Left ventricle myocardium superior (tissue), 1 donor: ENCODE measurements around the gene TBX6. TPM values are rescaled to one million over a fixed set of nuclear protein-coding genes. Genes with fewer than 3 reads are reported as not detected.

Source experiments
- ATAC-seq: fragments of 200-7000 bp; cut with Tn5 transposase; one replicate; pipeline ENCODE4 v1.9.1; 2020; ENCODE audit warnings: mild to moderate bottlenecking, moderate library complexity
- DNase-seq: peaks from one replicate; pipeline ENCODE4 v3.0.0-alpha.2; 2020
- intact Hi-C: fragments of 100-400 bp; cut with micrococcal nuclease; formaldehyde crosslinking; loops from one replicate; pipeline ENCODE4 v1.11.0; 2022
- total RNA-seq: library from RNA; stranded (reverse); fragmentation: NEBNext Ultra II Directional; extraction: Animal tissue kit (Norgen Biotek cat#: 25700); gene quantifications from one replicate; pipeline ENCODE4 v1.2.1, GENCODE V29; 2021
- donor health status: DM: no; HTN: yes; CAD: no; lungs with severe emphysema.

TBX6 gene
- total RNA-seq, 1 donor from 2014 or later = 0.79 TPM

GRCh38 chr16:30069611-30070462, 21.9 kb downstream of the TBX6 start:
- intact Hi-C loops = no loop called here
- DNase-seq (peak; percentile 59), ATAC-seq (peak; percentile 0)

GRCh38 chr16:30068750-30069610, 22.7 kb downstream of the TBX6 start:
- DNase-seq (peak; percentile 40), ATAC-seq (no peak)
- intact Hi-C loops = no loop called here

GRCh38 chr16:30068333-30068732, 23.4 kb downstream of the TBX6 start:
- ATAC-seq = no peak
- DNase-seq = no peak
- intact Hi-C loops = no loop called here

- no peak for DNase-seq
- ATAC-seq = no peak
- intact Hi-C loops = no loop called here
Measured at GRCh38 chr16:30067584-30067916, 24.2 kb downstream of the TBX6 start.

- intact Hi-C loops = no loop called here
Measured at GRCh38 chr16:30066761-30067583, 24.8 kb downstream of the TBX6 start.

GRCh38 chr16:30065943-30066760, 25.6 kb downstream of the TBX6 start:
- ATAC-seq (peak; percentile 0), DNase-seq (peak; percentile 42)
- intact Hi-C loops = no loop called here

More at GRCh38 chr16:30066761-30067583, 24.8 kb downstream of the TBX6 start:
- no peak for ATAC-seq
- DNase-seq = peak; percentile 71

GRCh38 chr16:30065102-30065942, 26.4 kb downstream of the TBX6 start, which contains the start of gene ALDOA:
Gene ALDOA, plus strand, starts transcription at chr16:30065760. Its CDS starts 1,138 bp downstream, at chr16:30066898.
- ATAC-seq = peak; percentile 85
- intact Hi-C loops = no loop called here

GRCh38 chr16:30064729-30065101, 27.0 kb downstream of the TBX6 start:
- intact Hi-C loops = no loop called here
- DNase-seq (no peak), ATAC-seq (peak; percentile 2)

More at GRCh38 chr16:30065102-30065942, 26.4 kb downstream of the TBX6 start, which contains the start of gene ALDOA:
- DNase-seq = peak; percentile 99

- intact Hi-C loops = no loop called here
- DNase-seq = peak; percentile 88
- ATAC-seq = peak; percentile 60
Measured at GRCh38 chr16:30063893-30064728, 27.6 kb downstream of the TBX6 start.

- no peak for ATAC-seq
- intact Hi-C loops = no loop called here
Measured at GRCh38 chr16:30063278-30063892, 28.3 kb downstream of the TBX6 start.

GRCh38 chr16:30060836-30061554, 30.7 kb downstream of the TBX6 start:
- intact Hi-C loops = no loop called here
- ATAC-seq = no peak
- DNase-seq = peak; percentile 66

More at GRCh38 chr16:30063278-30063892, 28.3 kb downstream of the TBX6 start:
- DNase-seq = no peak

- intact Hi-C loops = no loop called here
- no peak for DNase-seq
- ATAC-seq = no peak
Measured at GRCh38 chr16:30060346-30060745, 31.4 kb downstream of the TBX6 start.

- ATAC-seq (no peak), DNase-seq (no peak)
- intact Hi-C loops = no loop called here
Measured at GRCh38 chr16:30054959-30055553, 36.7 kb downstream of the TBX6 start.

- intact Hi-C loops = no loop called here
- ATAC-seq (no peak), DNase-seq (no peak)
Measured at GRCh38 chr16:30054451-30054850, 37.3 kb downstream of the TBX6 start.

GRCh38 chr16:30053376-30054015, 38.2 kb downstream of the TBX6 start:
- DNase-seq (no peak), ATAC-seq (peak; percentile 27)
- intact Hi-C loops = no loop called here
